Ishikawa (cell line): ENCODE measurements around the gene SV2B.

Experiments
- CEBPB ChIP-seq: IDR thresholded peaks from 2 replicates; pipeline ENCODE4 v1.6.1; 2012
- CREB1 ChIP-seq: IDR thresholded peaks from 2 replicates; pipeline ENCODE4 v1.6.1; 2012; ENCODE audit warnings: low read depth
- EGR1 ChIP-seq: IDR thresholded peaks from 2 replicates; pipeline ENCODE4 v1.6.1; 2012
- EP300 ChIP-seq: IDR thresholded peaks from 2 replicates; pipeline ENCODE4 v1.6.1; 2012; ENCODE audit warnings: borderline replicate concordance
- FOXM1 ChIP-seq: IDR thresholded peaks from 2 replicates; pipeline ENCODE4 v1.6.1; 2012; ENCODE audit warnings: low read depth, borderline replicate concordance
- MAX ChIP-seq: IDR thresholded peaks from 2 replicates; pipeline ENCODE4 v1.6.1; 2012
- NFIC ChIP-seq: IDR thresholded peaks from 2 replicates; pipeline ENCODE4 v1.6.1; 2012
- RAD21 ChIP-seq: IDR thresholded peaks from 2 replicates; pipeline ENCODE4 v1.6.1; 2012; ENCODE audit warnings: low read depth
- TAF1 ChIP-seq: IDR thresholded peaks from 2 replicates; pipeline ENCODE4 v1.6.1; 2012; ENCODE audit warnings: low read depth, mild to moderate bottlenecking
- TCF12 ChIP-seq: IDR thresholded peaks from 2 replicates; pipeline ENCODE4 v1.6.1; 2012; ENCODE audit warnings: low read depth
- TEAD4 ChIP-seq: IDR thresholded peaks from 2 replicates; pipeline ENCODE4 v1.6.1; 2012
- YY1 ChIP-seq: IDR thresholded peaks from 2 replicates; pipeline ENCODE4 v1.6.1; 2012; ENCODE audit warnings: low read depth
- ZBTB7A ChIP-seq: IDR thresholded peaks from 2 replicates; pipeline ENCODE4 v1.6.1; 2012; ENCODE audit warnings: low read depth
- TF ChIP-seq, protein P1 (sequence below): IDR thresholded peaks from 2 replicates; pipeline ENCODE4 v1.6.1; 2012; ENCODE audit warnings: low read depth, mild to moderate bottlenecking
- TF ChIP-seq, protein P2 (sequence below): IDR thresholded peaks from 2 replicates; pipeline ENCODE4 v1.6.1; 2012

The SV2B gene

GRCh38 chr15:91281947-91282346 is 181.9 kb downstream of the SV2B start:
- no peak for TF ChIP-seq YY1
- TF ChIP-seq, protein P1, sequence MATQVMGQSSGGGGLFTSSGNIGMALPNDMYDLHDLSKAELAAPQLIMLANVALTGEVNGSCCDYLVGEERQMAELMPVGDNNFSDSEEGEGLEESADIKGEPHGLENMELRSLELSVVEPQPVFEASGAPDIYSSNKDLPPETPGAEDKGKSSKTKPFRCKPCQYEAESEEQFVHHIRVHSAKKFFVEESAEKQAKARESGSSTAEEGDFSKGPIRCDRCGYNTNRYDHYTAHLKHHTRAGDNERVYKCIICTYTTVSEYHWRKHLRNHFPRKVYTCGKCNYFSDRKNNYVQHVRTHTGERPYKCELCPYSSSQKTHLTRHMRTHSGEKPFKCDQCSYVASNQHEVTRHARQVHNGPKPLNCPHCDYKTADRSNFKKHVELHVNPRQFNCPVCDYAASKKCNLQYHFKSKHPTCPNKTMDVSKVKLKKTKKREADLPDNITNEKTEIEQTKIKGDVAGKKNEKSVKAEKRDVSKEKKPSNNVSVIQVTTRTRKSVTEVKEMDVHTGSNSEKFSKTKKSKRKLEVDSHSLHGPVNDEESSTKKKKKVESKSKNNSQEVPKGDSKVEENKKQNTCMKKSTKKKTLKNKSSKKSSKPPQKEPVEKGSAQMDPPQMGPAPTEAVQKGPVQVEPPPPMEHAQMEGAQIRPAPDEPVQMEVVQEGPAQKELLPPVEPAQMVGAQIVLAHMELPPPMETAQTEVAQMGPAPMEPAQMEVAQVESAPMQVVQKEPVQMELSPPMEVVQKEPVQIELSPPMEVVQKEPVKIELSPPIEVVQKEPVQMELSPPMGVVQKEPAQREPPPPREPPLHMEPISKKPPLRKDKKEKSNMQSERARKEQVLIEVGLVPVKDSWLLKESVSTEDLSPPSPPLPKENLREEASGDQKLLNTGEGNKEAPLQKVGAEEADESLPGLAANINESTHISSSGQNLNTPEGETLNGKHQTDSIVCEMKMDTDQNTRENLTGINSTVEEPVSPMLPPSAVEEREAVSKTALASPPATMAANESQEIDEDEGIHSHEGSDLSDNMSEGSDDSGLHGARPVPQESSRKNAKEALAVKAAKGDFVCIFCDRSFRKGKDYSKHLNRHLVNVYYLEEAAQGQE = no peak
- TF ChIP-seq TAF1 = no peak
- TF ChIP-seq MAX = no peak
- no peak for TF ChIP-seq EGR1
- TF ChIP-seq RAD21 = no peak
- no peak for TF ChIP-seq ZBTB7A
- TF ChIP-seq EP300 = no peak
- no peak for TF ChIP-seq CEBPB
- TF ChIP-seq FOXM1 = no peak
- TF ChIP-seq, protein P2, sequence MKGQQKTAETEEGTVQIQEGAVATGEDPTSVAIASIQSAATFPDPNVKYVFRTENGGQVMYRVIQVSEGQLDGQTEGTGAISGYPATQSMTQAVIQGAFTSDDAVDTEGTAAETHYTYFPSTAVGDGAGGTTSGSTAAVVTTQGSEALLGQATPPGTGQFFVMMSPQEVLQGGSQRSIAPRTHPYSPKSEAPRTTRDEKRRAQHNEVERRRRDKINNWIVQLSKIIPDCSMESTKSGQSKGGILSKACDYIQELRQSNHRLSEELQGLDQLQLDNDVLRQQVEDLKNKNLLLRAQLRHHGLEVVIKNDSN = no peak
- no peak for TF ChIP-seq NFIC
- no peak for TF ChIP-seq CREB1
- no peak for TF ChIP-seq TCF12
- no peak for TF ChIP-seq TEAD4

- no peak for TF ChIP-seq CEBPB
- no peak for TF ChIP-seq YY1
- no peak for TF ChIP-seq TAF1
- TF ChIP-seq, protein P1 = no peak
- no peak for TF ChIP-seq MAX
- TF ChIP-seq EGR1 = no peak
- no peak for TF ChIP-seq ZBTB7A
- TF ChIP-seq EP300 = no peak
- TF ChIP-seq TCF12 = no peak
- TF ChIP-seq, protein P2 = no peak
- no peak for TF ChIP-seq CREB1
- no peak for TF ChIP-seq RAD21
- no peak for TF ChIP-seq TEAD4
- no peak for TF ChIP-seq NFIC
Observed at GRCh38 chr15:91282486-91282885, 182.4 kb downstream of the SV2B start.

GRCh38 chr15:91283155-91283554 is 183.1 kb downstream of the SV2B start:
- TF ChIP-seq ZBTB7A (no peak), TCF12 (no peak), NFIC (no peak)
- TF ChIP-seq, protein P2 = no peak

DNA sequence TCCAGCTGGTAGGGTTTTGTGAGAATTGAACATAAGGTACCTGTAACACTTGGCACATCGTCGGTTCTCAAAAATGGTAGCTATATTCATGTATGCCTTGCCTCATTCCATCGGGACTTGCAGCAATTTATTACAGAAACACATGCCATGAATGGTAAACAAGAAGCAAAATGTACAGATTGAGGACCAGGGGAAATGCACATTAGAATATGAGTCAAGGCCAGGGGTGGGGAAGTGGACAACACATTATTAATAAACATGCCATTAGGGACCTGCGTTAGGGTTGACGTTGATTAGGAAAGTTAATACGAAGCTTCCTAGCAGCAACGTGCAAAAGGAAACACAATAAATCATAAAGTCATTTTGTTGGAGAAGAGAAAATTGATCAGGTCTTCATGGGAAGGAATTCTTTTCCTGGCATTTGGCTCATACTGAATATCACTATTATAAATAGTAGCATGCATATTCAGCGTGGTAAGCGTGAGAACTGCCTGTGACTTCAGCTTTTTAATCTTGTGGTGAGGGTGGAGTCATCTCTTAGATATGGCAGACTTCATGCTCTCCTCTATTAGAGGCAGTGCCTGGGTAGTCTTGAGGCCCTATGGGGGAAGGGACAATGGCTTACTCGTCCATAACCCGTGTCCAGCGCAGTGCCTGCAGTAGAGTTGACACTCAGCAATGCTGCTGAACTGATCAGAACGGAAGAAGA is 184.9 kb downstream of the SV2B start:
- TF ChIP-seq RAD21 (no peak), ZBTB7A (no peak), TEAD4 (no peak), EGR1 (no peak), NFIC (no peak), FOXM1 (no peak), CREB1 (no peak), TAF1 (no peak), YY1 (no peak), CEBPB (no peak)
- TF ChIP-seq, protein P2 = no peak
- TF ChIP-seq, protein P1 = no peak
